Activated T-helper 2 cell treated with anti-CD3 and anti-CD28 coated beads, Interferon-gamma antibody, Interleukin-2, Interleukin-4, amounts not matched to agents 10 μg/mL and 5 μg/mL and 100 μg/mL, durations not matched to agents 14 hours and 24 hours and 36 hours (primary cell): ENCODE data around the gene IPO4. TPM values are rescaled to one million over a fixed set of nuclear protein-coding genes. Genes with fewer than 3 reads are reported as not detected.
A peak's percentile ranks its signal among the peaks of the same experiment; 100 is the strongest.

Experiments
- DNase-seq: peaks from one replicate; pipeline ENCODE4 v3.0.0; 2021; ENCODE audit warnings: low spot score
- H3K27ac Mint-ChIP-seq: one replicate; pipeline ENCODE4 v1.8.0; 2021; ENCODE audit warnings: mixed read lengths
- H3K27me3 Mint-ChIP-seq: one replicate; pipeline ENCODE4 v1.8.0; 2021; ENCODE audit warnings: low read depth, mixed read lengths
- H3K36me3 Mint-ChIP-seq: one replicate; pipeline ENCODE4 v1.8.0; 2021; ENCODE audit warnings: low read depth, mixed read lengths
- H3K4me1 Mint-ChIP-seq: one replicate; pipeline ENCODE4 v1.8.0; 2021; ENCODE audit warnings: low read depth, mixed read lengths
- H3K4me3 Mint-ChIP-seq: one replicate; pipeline ENCODE4 v1.8.0; 2021; ENCODE audit warnings: low read depth, mild to moderate bottlenecking, moderate library complexity, mixed read lengths
- H3K9me3 Mint-ChIP-seq: one replicate; pipeline ENCODE4 v1.8.0; 2021; ENCODE audit warnings: mixed read lengths
- intact Hi-C: fragments of 100-400 bp; cut with micrococcal nuclease; formaldehyde crosslinking; loops from one replicate; pipeline ENCODE4 v1.15.1; 2023
- total RNA-seq: library from RNA; stranded (reverse); gene quantifications from 2 replicates; pipeline ENCODE4 v1.2.3, GENCODE V29; 2022

The IPO4 gene
- total RNA-seq, 1 donor from 2014 or later, result 80.4 TPM

DNA sequence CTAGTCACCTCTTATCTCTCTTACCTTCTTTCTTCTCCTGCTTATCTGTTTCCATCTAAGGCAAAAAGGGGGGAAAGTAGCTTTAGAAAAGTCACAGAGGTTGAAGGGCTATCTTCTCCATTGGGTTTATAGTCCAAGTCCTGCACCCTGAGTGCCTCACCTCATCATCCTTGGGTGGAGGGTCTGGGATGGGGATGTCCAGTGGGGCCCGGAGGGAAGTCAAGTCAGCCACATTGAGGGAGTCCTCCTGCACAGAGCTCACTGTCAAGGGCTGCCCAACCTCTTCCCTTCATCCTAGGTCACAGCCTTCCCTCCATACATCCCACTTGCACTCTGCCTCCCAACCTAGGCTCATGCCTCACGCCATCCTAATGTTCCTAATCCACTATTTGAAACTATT is 43.4 kb downstream of the IPO4 start:
- DNase-seq, result no peak
- intact Hi-C loops, result no loop called here
- H3K4me1 Mint-ChIP-seq, result peaks cover 43% of the 10 kb centered on the region
- H3K4me3 Mint-ChIP-seq, result peak overlapping the region; percentile 100
- H3K27me3 Mint-ChIP-seq, result no peaks in the 10 kb centered on the region
- H3K27ac Mint-ChIP-seq, result peak overlapping the region; percentile 100
- no peaks in the 10 kb centered on the region for H3K9me3 Mint-ChIP-seq
- H3K36me3 Mint-ChIP-seq, result peaks cover 73% of the 10 kb centered on the region

GRCh38 chr14:24144451-24144850 is 44.2 kb downstream of the IPO4 start:
- peaks cover 71% of the 10 kb centered on the region for H3K36me3 Mint-ChIP-seq
- H3K9me3 Mint-ChIP-seq, result no peaks in the 10 kb centered on the region
- peaks cover 44% of the 10 kb centered on the region for H3K4me1 Mint-ChIP-seq
- peak overlapping the region; percentile 100 for H3K4me3 Mint-ChIP-seq
- H3K27ac Mint-ChIP-seq, result peak overlapping the region; percentile 72
- no peaks in the 10 kb centered on the region for H3K27me3 Mint-ChIP-seq
- intact Hi-C loops, result loop anchor here (5.0 kb wide), 1 partner anchor 68 kb away; the partner anchor contains the start of gene CHMP4A
- no peak for DNase-seq

- no peak overlapping the region for H3K27ac Mint-ChIP-seq
- peaks cover 71% of the 10 kb centered on the region for H3K36me3 Mint-ChIP-seq
- H3K4me3 Mint-ChIP-seq, result peak overlapping the region; percentile 0
Observed at GRCh38 chr14:24143511-24143910, 45.1 kb downstream of the IPO4 start.

GRCh38 chr14:24141097-24141880 is 47.3 kb downstream of the IPO4 start, which contains the start of gene EMC9:
TSS of gene EMC9 (minus strand) at chr14:24141591. CDS start at chr14:24141304, 287 bp downstream.
- Mint-ChIP-seq H3K27me3 (no peaks in the 10 kb centered on the region), H3K36me3 (peaks cover 82% of the 10 kb centered on the region), H3K27ac (peak within 1 kb of the TSS; percentile 79), H3K4me3 (peak within 1 kb of the TSS; percentile 91), H3K4me1 (peaks cover 58% of the 10 kb centered on the region), H3K9me3 (no peaks in the 10 kb centered on the region)
- peak; percentile 100 for DNase-seq
- intact Hi-C loops, result loop anchor here (1.0 to 5.0 kb wide), 3 partner anchors 20 to 71 kb away; partner anchors contain the start of genes CHMP4A, DCAF11, IRF9 and NRL

More at GRCh38 chr14:24143511-24143910, 45.1 kb downstream of the IPO4 start:
- peaks cover 50% of the 10 kb centered on the region for H3K4me1 Mint-ChIP-seq
- intact Hi-C loops, result loop anchor here (5.0 kb wide), 1 partner anchor 69 kb away; the partner anchor contains the start of gene CHMP4A
- no peak for DNase-seq
- no peaks in the 10 kb centered on the region for H3K9me3 Mint-ChIP-seq
- H3K27me3 Mint-ChIP-seq, result no peaks in the 10 kb centered on the region

- peak overlapping the region; percentile 56 for H3K27ac Mint-ChIP-seq
- H3K36me3 Mint-ChIP-seq, result peaks cover 65% of the 10 kb centered on the region
- no peaks in the 10 kb centered on the region for H3K27me3 Mint-ChIP-seq
- H3K4me3 Mint-ChIP-seq, result peak overlapping the region; percentile 91
- intact Hi-C loops, result no loop called here
- no peak for DNase-seq
- peaks cover 51% of the 10 kb centered on the region for H3K4me1 Mint-ChIP-seq
- no peaks in the 10 kb centered on the region for H3K9me3 Mint-ChIP-seq
Observed at GRCh38 chr14:24139272-24139934, 49.2 kb downstream of the IPO4 start.

- Mint-ChIP-seq H3K36me3 (peaks cover 58% of the 10 kb centered on the region), H3K27me3 (no peaks in the 10 kb centered on the region), H3K4me3 (peak overlapping the region; percentile 91), H3K4me1 (peaks cover 46% of the 10 kb centered on the region), H3K27ac (peak overlapping the region; percentile 51), H3K9me3 (no peaks in the 10 kb centered on the region)
- intact Hi-C loops, result no loop called here
- no peak for DNase-seq
Observed at GRCh38 chr14:24138396-24139271, 50.0 kb downstream of the IPO4 start.

DNA sequence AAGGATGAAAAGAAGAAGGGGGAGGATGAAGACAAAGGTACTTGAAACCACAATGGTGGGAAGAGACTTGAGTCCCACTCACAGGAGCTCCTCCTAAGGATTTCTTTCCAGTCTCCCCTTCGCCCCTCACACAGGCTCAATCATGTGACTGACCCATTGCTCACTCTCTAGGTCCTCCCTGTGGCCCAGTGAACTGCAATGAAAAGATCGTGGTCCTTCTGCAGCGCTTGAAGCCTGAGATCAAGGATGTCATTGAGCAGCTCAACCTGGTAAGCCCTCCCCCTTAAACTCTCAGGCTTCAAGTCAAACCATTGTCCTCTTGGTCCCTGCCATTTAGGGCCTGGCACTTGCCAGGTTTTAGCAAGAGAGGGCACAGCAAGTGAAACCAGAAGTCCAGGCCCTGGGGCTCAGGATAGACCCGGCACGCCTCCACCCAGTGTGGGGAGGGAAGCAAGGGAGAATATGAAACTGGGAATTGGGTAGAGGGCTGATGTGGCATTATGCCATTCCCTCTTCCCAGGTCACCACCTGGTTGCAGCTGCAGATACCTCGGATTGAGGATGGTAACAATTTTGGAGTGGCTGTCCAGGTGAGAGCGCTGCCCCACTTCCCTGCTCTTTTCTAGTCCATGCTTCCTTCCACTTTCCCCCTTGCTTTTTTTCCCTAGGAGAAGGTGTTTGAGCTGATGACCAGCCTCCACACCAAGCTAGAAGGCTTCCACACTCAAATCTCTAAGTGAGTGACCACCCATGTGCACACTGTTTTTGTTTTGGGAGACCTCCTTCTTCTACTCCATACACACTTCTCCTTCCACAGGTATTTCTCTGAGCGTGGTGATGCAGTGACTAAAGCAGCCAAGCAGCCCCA is 50.9 kb downstream of the IPO4 start:
- peak overlapping the region; percentile 91 for H3K27ac Mint-ChIP-seq
- no peaks in the 10 kb centered on the region for H3K27me3 Mint-ChIP-seq
- no peaks in the 10 kb centered on the region for H3K9me3 Mint-ChIP-seq
- H3K36me3 Mint-ChIP-seq, result peaks cover 53% of the 10 kb centered on the region
- H3K4me3 Mint-ChIP-seq, result peak overlapping the region; percentile 92
- peaks cover 44% of the 10 kb centered on the region for H3K4me1 Mint-ChIP-seq
- no peak for DNase-seq
- intact Hi-C loops, result no loop called here

- Mint-ChIP-seq H3K27ac (peak overlapping the region; percentile 91), H3K27me3 (no peaks in the 10 kb centered on the region), H3K36me3 (peaks cover 52% of the 10 kb centered on the region), H3K9me3 (no peaks in the 10 kb centered on the region), H3K4me1 (peaks cover 48% of the 10 kb centered on the region), H3K4me3 (peak overlapping the region; percentile 92)
- no peak for DNase-seq
- intact Hi-C loops, result loop anchor here (1.0 kb wide), 3 partner anchors 10 to 24 kb away; partner anchors contain the start of genes IRF9 and RNF31
Observed at GRCh38 chr14:24136684-24137528, 51.7 kb downstream of the IPO4 start.

- Mint-ChIP-seq H3K27ac (peak within 1 kb of the TSS; percentile 91), H3K36me3 (peaks cover 49% of the 10 kb centered on the region), H3K4me3 (peak within 1 kb of the TSS; percentile 92), H3K4me1 (peaks cover 47% of the 10 kb centered on the region), H3K27me3 (no peaks in the 10 kb centered on the region), H3K9me3 (no peaks in the 10 kb centered on the region)
- peak; percentile 93 for DNase-seq
- intact Hi-C loops, result loop anchor here (1.0 kb wide), 3 partner anchors 11 to 25 kb away; partner anchors contain the start of genes IRF9 and RNF31
Observed at GRCh38 chr14:24135834-24136683, 52.6 kb downstream of the IPO4 start, which contains the start of gene PSME1. TSS of gene PSME1 (plus strand) at chr14:24136194. CDS start at chr14:24136263, 69 bp downstream.

DNA sequence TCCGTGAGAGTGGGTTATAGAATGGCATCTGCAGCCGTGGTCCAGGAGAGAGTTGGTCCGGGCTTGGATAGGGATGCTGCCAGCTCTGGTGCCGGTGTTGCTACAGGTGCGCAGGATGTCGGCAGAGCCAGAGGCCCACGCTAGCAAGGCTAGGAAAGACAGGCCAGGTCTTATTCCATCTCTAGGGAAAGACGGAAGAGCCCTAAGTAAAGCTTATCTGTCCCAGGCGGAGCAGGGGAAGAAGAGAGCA is 53.1 kb downstream of the IPO4 start:
- intact Hi-C loops, result no loop called here
- Mint-ChIP-seq H3K4me3 (peak overlapping the region; percentile 91), H3K27me3 (no peaks in the 10 kb centered on the region), H3K9me3 (no peaks in the 10 kb centered on the region), H3K27ac (peak overlapping the region; percentile 86), H3K36me3 (peaks cover 45% of the 10 kb centered on the region), H3K4me1 (peaks cover 47% of the 10 kb centered on the region)
- DNase-seq, result no peak
